ENCODE data around the gene AP5S1. TPM values are rescaled to one million over a fixed set of nuclear protein-coding genes. Genes with fewer than 3 reads are reported as not detected.

AP5S1 gene
- total and polyA plus RNA-seq, 2 of the 13 experiments (the other 11 are each of a cell fraction or from before 2014, with no cell fraction given), result 7.9 to 23.2 TPM

DNA sequence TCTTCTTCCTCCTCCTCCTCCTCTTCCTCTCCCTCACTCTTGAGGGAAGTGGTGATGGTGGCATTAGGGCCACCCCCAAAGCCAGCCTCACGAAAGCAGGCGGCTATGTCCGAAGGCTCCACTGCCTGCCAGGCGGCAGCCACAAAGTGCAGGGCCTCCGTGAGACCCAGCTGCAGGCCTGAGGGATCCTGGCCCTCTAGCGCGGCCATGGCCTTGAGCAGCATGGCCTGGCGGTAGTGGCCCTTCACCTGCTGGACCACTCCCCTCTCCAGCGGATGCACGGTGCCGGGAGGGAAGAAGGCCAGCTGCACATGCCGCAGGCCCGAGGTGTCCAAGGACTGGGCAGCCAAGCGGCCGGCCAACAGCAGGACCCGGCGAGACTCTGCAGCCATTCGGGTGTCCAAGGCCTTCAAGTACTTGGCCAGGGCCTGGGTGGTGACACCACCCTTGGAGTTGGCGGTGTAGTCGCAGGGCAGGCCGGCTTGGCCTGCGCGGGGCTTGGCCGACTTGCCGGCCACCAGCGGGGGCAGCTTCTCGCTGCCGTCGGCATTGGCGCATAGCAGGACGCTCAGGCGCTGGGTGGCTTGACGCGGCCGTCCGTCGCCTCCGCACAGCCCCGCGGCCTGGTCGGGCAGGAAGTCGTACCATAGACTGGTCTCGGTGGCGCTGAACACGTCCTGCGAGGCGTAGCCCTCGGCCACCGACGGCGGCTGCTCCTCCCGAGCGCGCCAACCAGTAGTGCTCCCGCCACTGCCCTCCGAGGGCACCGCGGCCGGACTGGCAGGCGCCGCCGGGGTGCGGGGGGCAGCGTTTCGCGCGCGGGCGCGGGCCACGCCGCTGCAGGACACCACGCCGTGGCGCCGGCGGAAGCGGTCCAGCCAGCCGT is 34.9 kb upstream of the AP5S1 start (continued):
- peak; percentile 3; the same call in 1 of the 2 replicates for TF ChIP-seq KDM2A (CRISPR knock-in tag; IDR thresholded peaks at IDR 0.05; ENCODE audit: borderline replicate concordance, low read depth)
- TF ChIP-seq, protein P1, sequence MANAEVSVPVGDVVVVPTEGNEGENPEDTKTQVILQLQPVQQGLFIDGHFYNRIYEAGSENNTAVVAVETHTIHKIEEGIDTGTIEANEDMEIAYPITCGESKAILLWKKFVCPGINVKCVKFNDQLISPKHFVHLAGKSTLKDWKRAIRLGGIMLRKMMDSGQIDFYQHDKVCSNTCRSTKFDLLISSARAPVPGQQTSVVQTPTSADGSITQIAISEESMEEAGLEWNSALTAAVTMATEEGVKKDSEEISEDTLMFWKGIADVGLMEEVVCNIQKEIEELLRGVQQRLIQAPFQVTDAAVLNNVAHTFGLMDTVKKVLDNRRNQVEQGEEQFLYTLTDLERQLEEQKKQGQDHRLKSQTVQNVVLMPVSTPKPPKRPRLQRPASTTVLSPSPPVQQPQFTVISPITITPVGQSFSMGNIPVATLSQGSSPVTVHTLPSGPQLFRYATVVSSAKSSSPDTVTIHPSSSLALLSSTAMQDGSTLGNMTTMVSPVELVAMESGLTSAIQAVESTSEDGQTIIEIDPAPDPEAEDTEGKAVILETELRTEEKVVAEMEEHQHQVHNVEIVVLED (CRISPR knock-in tag; IDR thresholded peaks at IDR 0.05; ENCODE audit: borderline replicate concordance), result no peak
- no peak for TF ChIP-seq BRD4 (CRISPR knock-in tag; IDR thresholded peaks at IDR 0.05)
- no peak for TF ChIP-seq ZMAT3 (CRISPR knock-in tag; conservative IDR thresholded peaks at IDR 0.05)
- 0 out of 2 replicates have a peak, but pooled peaks have one; percentile 47 for TF ChIP-seq ZNF660 (CRISPR knock-in tag; IDR thresholded peaks at IDR 0.05; ENCODE audit: borderline replicate concordance, low read depth)
- TF ChIP-seq MTF1 (CRISPR knock-in tag; IDR thresholded peaks at IDR 0.05), result no peak
- TF ChIP-seq EHMT2 (IDR thresholded peaks at IDR 0.05; ENCODE audit: borderline replicate concordance, low read depth, low read length), result no peak
- TF ChIP-seq ZBTB20 (CRISPR knock-in tag; IDR thresholded peaks at IDR 0.05; ENCODE audit: borderline replicate concordance, low read depth), result no peak
- TF ChIP-seq ZBTB1 (CRISPR knock-in tag; IDR thresholded peaks at IDR 0.05; ENCODE audit: borderline replicate concordance), result no peak
- TF ChIP-seq, protein P2, sequence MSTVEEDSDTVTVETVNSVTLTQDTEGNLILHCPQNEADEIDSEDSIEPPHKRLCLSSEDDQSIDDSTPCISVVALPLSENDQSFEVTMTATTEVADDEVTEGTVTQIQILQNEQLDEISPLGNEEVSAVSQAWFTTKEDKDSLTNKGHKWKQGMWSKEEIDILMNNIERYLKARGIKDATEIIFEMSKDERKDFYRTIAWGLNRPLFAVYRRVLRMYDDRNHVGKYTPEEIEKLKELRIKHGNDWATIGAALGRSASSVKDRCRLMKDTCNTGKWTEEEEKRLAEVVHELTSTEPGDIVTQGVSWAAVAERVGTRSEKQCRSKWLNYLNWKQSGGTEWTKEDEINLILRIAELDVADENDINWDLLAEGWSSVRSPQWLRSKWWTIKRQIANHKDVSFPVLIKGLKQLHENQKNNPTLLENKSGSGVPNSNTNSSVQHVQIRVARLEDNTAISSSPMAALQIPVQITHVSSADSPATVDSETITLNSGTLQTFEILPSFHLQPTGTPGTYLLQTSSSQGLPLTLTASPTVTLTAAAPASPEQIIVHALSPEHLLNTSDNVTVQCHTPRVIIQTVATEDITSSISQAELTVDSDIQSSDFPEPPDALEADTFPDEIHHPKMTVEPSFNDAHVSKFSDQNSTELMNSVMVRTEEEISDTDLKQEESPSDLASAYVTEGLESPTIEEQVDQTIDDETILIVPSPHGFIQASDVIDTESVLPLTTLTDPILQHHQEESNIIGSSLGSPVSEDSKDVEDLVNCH (CRISPR knock-in tag; IDR thresholded peaks at IDR 0.05), result no peak
- TF ChIP-seq SETDB1 (CRISPR knock-in tag; IDR thresholded peaks at IDR 0.05; ENCODE audit: borderline replicate concordance), result no peak
- 0 out of 2 replicates have a peak, but pooled peaks have one; percentile 3 for TF ChIP-seq KLF13 (CRISPR knock-in tag; IDR thresholded peaks at IDR 0.05)
- TF ChIP-seq RFX3 (CRISPR knock-in tag; IDR thresholded peaks at IDR 0.05), result no peak
- no peak for TF ChIP-seq CEBPG (CRISPR knock-in tag; IDR thresholded peaks at IDR 0.05)
- no peak for TF ChIP-seq CHD4 (IDR thresholded peaks at IDR 0.05; ENCODE audit: borderline replicate concordance, low read length)
- no peak for TF ChIP-seq ZNF550 (CRISPR knock-in tag; IDR thresholded peaks at IDR 0.05; ENCODE audit: borderline replicate concordance)
- TF ChIP-seq MBD4 (IDR thresholded peaks at IDR 0.05; ENCODE audit: borderline replicate concordance, low read length), result no peak
- TF ChIP-seq, protein P3, sequence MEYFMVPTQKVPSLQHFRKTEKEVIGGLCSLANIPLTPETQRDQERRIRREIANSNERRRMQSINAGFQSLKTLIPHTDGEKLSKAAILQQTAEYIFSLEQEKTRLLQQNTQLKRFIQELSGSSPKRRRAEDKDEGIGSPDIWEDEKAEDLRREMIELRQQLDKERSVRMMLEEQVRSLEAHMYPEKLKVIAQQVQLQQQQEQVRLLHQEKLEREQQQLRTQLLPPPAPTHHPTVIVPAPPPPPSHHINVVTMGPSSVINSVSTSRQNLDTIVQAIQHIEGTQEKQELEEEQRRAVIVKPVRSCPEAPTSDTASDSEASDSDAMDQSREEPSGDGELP (IDR thresholded peaks at IDR 0.05; ENCODE audit: borderline replicate concordance, low read depth), result no peak
- TF ChIP-seq ONECUT2 (CRISPR knock-in tag; IDR thresholded peaks at IDR 0.05), result no peak
- TF ChIP-seq, protein P4, sequence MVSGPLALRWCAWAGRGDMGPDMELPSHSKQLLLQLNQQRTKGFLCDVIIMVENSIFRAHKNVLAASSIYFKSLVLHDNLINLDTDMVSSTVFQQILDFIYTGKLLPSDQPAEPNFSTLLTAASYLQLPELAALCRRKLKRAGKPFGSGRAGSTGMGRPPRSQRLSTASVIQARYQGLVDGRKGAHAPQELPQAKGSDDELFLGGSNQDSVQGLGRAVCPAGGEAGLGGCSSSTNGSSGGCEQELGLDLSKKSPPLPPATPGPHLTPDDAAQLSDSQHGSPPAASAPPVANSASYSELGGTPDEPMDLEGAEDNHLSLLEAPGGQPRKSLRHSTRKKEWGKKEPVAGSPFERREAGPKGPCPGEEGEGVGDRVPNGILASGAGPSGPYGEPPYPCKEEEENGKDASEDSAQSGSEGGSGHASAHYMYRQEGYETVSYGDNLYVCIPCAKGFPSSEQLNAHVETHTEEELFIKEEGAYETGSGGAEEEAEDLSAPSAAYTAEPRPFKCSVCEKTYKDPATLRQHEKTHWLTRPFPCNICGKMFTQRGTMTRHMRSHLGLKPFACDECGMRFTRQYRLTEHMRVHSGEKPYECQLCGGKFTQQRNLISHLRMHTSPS (CRISPR knock-in tag; IDR thresholded peaks at IDR 0.05; ENCODE audit: low read depth), result peak; percentile 41; the same call in 1 of the 2 replicates
- no peak for TF ChIP-seq SMARCC2 (IDR thresholded peaks at IDR 0.05)
- TF ChIP-seq ZFP41 (CRISPR knock-in tag; IDR thresholded peaks at IDR 0.05; ENCODE audit: borderline replicate concordance), result no peak
- no peak for TF ChIP-seq CENPT (CRISPR knock-in tag; IDR thresholded peaks at IDR 0.05; ENCODE audit: low read depth)

Data from HepG2 (cell line).